Neural cell (in vitro differentiated cells): ENCODE results near the gene ADRB1. TPM values are rescaled to one million over a fixed set of nuclear protein-coding genes. Genes with fewer than 3 reads are reported as not detected.

Source experiments
- H2AFZ ChIP-seq: fragments of 200-600, 300-800 bp; sonication (generic), shearing (Covaris generic); 2 replicates; pipeline ENCODE4 v1.6.0; 2014; ENCODE audit warnings: low read depth, mild to moderate bottlenecking, antibody characterized with exemption, low read length, moderate library complexity
- H3F3A ChIP-seq: fragments of 200-600 bp; shearing (Covaris generic); 2 replicates; pipeline ENCODE4 v1.6.1; 2016; ENCODE audit warnings: mild to moderate bottlenecking, moderate library complexity, mixed read lengths, antibody characterized with exemption, low read length; ENCODE audit not compliant: insufficient read depth, poor library complexity, severe bottlenecking
- H3K27ac ChIP-seq: fragments of 200-600, 300-800 bp; sonication (generic), shearing (Covaris generic); 2 replicates; pipeline ENCODE4 v1.5.1; 2014; ENCODE audit warnings: mild to moderate bottlenecking, low read length, moderate library complexity
- H3K27me3 ChIP-seq: fragments of 300-800, 200-600 bp; sonication (generic), shearing (Covaris generic); 2 replicates; pipeline ENCODE4 v1.6.0; 2014; ENCODE audit warnings: mild to moderate bottlenecking, low read depth, low read length, moderate library complexity; ENCODE audit not compliant: insufficient read depth
- H3K36me3 ChIP-seq: fragments of 300-800, 200-600 bp; sonication (generic), shearing (Covaris generic); 2 replicates; pipeline ENCODE4 v1.5.1; 2014; ENCODE audit warnings: mild to moderate bottlenecking, antibody characterized with exemption, low read length, moderate library complexity; ENCODE audit not compliant: insufficient read depth
- H3K4me2 ChIP-seq: fragments of 300-800, 200-600 bp; sonication (generic), shearing (Covaris generic); 2 replicates; pipeline ENCODE4 v1.6.0; 2014; ENCODE audit warnings: mild to moderate bottlenecking, low read length
- H3K4me3 ChIP-seq: fragments of 300-800, 200-600 bp; sonication (generic), shearing (Covaris generic); 2 replicates; pipeline ENCODE4 v1.5.1; 2014; ENCODE audit warnings: mild to moderate bottlenecking, low read length, moderate library complexity
- H3K79me2 ChIP-seq: fragments of 200-600 bp; shearing (Covaris generic); replicated peaks from 2 replicates; pipeline ENCODE4 v1.6.0; 2014; ENCODE audit warnings: mild to moderate bottlenecking, low read length, moderate library complexity; ENCODE audit not compliant: insufficient read depth
- H3K9ac ChIP-seq: fragments of 300-800, 200-600 bp; sonication (generic), shearing (Covaris generic); 2 replicates; pipeline ENCODE4 v1.6.1; 2016; ENCODE audit warnings: mild to moderate bottlenecking, low read length, mixed read lengths
- H3K9me2 ChIP-seq: fragments of 200-600 bp; shearing (Covaris generic); 2 replicates; pipeline ENCODE4 v1.6.1; 2016; ENCODE audit warnings: mild to moderate bottlenecking, low read length, mixed read lengths; ENCODE audit not compliant: insufficient read depth
- H3K9me3 ChIP-seq: fragments of 200-600, 300-800 bp; sonication (generic), shearing (Covaris generic); 2 replicates; pipeline ENCODE4 v1.6.1; 2016; ENCODE audit warnings: mild to moderate bottlenecking, mixed run types, low read length, moderate library complexity, mixed read lengths
- H4K20me1 ChIP-seq: fragments of 200-600 bp; shearing (Covaris generic); 2 replicates; pipeline ENCODE4 v1.6.1; 2016; ENCODE audit warnings: mild to moderate bottlenecking, mixed run types; ENCODE audit not compliant: insufficient read depth
- EP300 ChIP-seq: fragments of 450-650 bp; conservative IDR thresholded peaks from 2 replicates; pipeline ENCODE4 v1.6.1; 2014; ENCODE audit warnings: antibody characterized with exemption, mild to moderate bottlenecking, moderate library complexity; ENCODE audit not compliant: poor library complexity, severe bottlenecking
- EZH2 ChIP-seq: fragments of 200-600, 300-800 bp; shearing (Covaris generic), sonication (generic); IDR thresholded peaks from 2 replicates; pipeline ENCODE4 v1.6.1; 2014; ENCODE audit warnings: antibody characterized with exemption, low read length, borderline replicate concordance, mild to moderate bottlenecking; ENCODE audit not compliant: insufficient read depth, poor library complexity, severe bottlenecking
- MXI1 ChIP-seq: fragments of 450-650 bp; conservative IDR thresholded peaks from 2 replicates; pipeline ENCODE4 v1.6.1; 2014; ENCODE audit warnings: antibody characterized with exemption, mild to moderate bottlenecking; ENCODE audit not compliant: poor library complexity, severe bottlenecking
- POLR2AphosphoS5 ChIP-seq: IDR thresholded peaks from 2 replicates; pipeline ENCODE4 v1.6.1; 2012
- RAD21 ChIP-seq: fragments of 450-650 bp; conservative IDR thresholded peaks from 2 replicates; pipeline ENCODE4 v1.6.1; 2014; ENCODE audit warnings: antibody characterized with exemption, mild to moderate bottlenecking, moderate library complexity
- SMC3 ChIP-seq: fragments of 450-650 bp; conservative IDR thresholded peaks from 2 replicates; pipeline ENCODE4 v1.6.1; 2014; ENCODE audit warnings: antibody characterized with exemption, mild to moderate bottlenecking, moderate library complexity; ENCODE audit not compliant: poor library complexity
- TAF1 ChIP-seq: IDR thresholded peaks from 2 replicates; pipeline ENCODE4 v1.6.1; 2012; ENCODE audit warnings: low read depth
- polyA plus RNA-seq: library from polyadenylated mRNA; depleted of rRNA; stranded (reverse); fragments of >200 nt; gene quantifications from 2 replicates; pipeline ENCODE4 v1.2.3, GENCODE V29; 2014
- TF ChIP-seq, protein P1 (sequence below): fragments of 450-650 bp; IDR thresholded peaks from 2 replicates; pipeline ENCODE4 v1.5.1; 2014; ENCODE audit warnings: antibody characterized with exemption, mild to moderate bottlenecking, moderate library complexity; ENCODE audit not compliant: poor library complexity, severe bottlenecking
- TF ChIP-seq, protein P2 (sequence below): IDR thresholded peaks from 2 replicates; pipeline ENCODE4 v1.6.1; 2012; ENCODE audit warnings: borderline replicate concordance

Gene ADRB1
- polyA plus RNA-seq, 1 donor from 2014 or later, result not detected

DNA sequence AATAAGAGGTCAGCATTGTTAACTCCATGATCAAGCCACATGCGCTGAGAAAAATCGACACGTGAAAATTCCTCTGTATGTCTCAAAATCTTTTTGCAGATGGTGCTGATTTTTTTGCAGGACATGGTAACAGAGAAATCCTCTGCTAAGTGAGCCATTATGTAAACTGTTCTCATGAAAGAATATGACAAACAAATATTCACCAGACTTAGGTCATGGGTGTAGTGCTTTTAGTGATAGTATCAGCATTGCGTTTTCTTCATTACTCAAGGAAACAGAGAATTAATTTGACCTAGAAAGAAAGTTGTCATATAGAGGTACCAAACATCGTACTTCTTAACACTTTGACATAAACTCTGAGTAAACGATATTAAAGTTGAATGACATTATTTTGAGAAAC lies 34.7 kb downstream of the ADRB1 start:
- H3K27me3 ChIP-seq, result no peaks in the 10 kb centered on the region
- H3K27ac ChIP-seq, result no peak overlapping the region
- H3K9me3 ChIP-seq, result no peaks in the 10 kb centered on the region
- no peak overlapping the region for H3K4me2 ChIP-seq
- H3K79me2 ChIP-seq, result no peaks in the 10 kb centered on the region
- H3K36me3 ChIP-seq, result no peaks in the 10 kb centered on the region
- H3F3A ChIP-seq, result no peaks in the 10 kb centered on the region
- no peaks in the 10 kb centered on the region for H4K20me1 ChIP-seq
- no peaks in the 10 kb centered on the region for H3K9me2 ChIP-seq
- H3K4me3 ChIP-seq, result no peak overlapping the region
- H2AFZ ChIP-seq, result no peak overlapping the region
- H3K9ac ChIP-seq, result no peak overlapping the region
- TF ChIP-seq MXI1 (no peak), RAD21 (no peak), EP300 (no peak), TAF1 (no peak), SMC3 (no peak), POLR2AphosphoS5 (no peak), EZH2 (no peak)
- TF ChIP-seq, protein P1, sequence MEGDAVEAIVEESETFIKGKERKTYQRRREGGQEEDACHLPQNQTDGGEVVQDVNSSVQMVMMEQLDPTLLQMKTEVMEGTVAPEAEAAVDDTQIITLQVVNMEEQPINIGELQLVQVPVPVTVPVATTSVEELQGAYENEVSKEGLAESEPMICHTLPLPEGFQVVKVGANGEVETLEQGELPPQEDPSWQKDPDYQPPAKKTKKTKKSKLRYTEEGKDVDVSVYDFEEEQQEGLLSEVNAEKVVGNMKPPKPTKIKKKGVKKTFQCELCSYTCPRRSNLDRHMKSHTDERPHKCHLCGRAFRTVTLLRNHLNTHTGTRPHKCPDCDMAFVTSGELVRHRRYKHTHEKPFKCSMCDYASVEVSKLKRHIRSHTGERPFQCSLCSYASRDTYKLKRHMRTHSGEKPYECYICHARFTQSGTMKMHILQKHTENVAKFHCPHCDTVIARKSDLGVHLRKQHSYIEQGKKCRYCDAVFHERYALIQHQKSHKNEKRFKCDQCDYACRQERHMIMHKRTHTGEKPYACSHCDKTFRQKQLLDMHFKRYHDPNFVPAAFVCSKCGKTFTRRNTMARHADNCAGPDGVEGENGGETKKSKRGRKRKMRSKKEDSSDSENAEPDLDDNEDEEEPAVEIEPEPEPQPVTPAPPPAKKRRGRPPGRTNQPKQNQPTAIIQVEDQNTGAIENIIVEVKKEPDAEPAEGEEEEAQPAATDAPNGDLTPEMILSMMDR, result no peak
- TF ChIP-seq, protein P2, sequence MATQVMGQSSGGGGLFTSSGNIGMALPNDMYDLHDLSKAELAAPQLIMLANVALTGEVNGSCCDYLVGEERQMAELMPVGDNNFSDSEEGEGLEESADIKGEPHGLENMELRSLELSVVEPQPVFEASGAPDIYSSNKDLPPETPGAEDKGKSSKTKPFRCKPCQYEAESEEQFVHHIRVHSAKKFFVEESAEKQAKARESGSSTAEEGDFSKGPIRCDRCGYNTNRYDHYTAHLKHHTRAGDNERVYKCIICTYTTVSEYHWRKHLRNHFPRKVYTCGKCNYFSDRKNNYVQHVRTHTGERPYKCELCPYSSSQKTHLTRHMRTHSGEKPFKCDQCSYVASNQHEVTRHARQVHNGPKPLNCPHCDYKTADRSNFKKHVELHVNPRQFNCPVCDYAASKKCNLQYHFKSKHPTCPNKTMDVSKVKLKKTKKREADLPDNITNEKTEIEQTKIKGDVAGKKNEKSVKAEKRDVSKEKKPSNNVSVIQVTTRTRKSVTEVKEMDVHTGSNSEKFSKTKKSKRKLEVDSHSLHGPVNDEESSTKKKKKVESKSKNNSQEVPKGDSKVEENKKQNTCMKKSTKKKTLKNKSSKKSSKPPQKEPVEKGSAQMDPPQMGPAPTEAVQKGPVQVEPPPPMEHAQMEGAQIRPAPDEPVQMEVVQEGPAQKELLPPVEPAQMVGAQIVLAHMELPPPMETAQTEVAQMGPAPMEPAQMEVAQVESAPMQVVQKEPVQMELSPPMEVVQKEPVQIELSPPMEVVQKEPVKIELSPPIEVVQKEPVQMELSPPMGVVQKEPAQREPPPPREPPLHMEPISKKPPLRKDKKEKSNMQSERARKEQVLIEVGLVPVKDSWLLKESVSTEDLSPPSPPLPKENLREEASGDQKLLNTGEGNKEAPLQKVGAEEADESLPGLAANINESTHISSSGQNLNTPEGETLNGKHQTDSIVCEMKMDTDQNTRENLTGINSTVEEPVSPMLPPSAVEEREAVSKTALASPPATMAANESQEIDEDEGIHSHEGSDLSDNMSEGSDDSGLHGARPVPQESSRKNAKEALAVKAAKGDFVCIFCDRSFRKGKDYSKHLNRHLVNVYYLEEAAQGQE, result no peak

DNA sequence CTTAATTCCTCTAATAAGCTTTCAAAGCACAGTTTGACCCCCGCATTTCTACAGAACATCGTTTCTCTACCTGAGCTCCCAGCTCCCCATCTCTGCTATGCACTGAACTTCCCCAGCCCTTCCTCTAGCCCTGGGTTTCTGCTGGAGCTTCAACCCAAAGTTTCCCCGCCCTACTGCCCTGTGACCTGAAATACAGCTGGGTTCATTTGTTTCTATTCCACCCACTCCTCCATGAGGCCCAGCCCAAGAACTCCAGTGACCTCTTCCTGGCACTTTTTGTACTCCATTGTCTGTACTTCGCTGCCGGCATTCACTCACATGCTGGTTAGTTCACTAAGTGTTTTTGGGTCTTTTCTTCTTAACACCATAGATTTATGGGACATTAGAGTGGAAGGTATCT lies 35.8 kb downstream of the ADRB1 start:
- H4K20me1 ChIP-seq, result no peaks in the 10 kb centered on the region
- no peaks in the 10 kb centered on the region for H3K27me3 ChIP-seq
- no peak overlapping the region for H3K4me3 ChIP-seq
- no peak overlapping the region for H3K27ac ChIP-seq
- H3K36me3 ChIP-seq, result no peaks in the 10 kb centered on the region
- H3K4me2 ChIP-seq, result no peak overlapping the region
- H2AFZ ChIP-seq, result no peak overlapping the region
- H3K9me3 ChIP-seq, result no peaks in the 10 kb centered on the region
- no peaks in the 10 kb centered on the region for H3F3A ChIP-seq
- no peak for TF ChIP-seq TAF1
- TF ChIP-seq RAD21, result no peak
- no peak for TF ChIP-seq EZH2
- TF ChIP-seq MXI1, result no peak
- TF ChIP-seq POLR2AphosphoS5, result no peak
- TF ChIP-seq, protein P1, result no peak
- TF ChIP-seq, protein P2, result no peak
- no peak for TF ChIP-seq EP300
- no peak for TF ChIP-seq SMC3
- no peaks in the 10 kb centered on the region for H3K79me2 ChIP-seq
- no peak overlapping the region for H3K9ac ChIP-seq
- no peaks in the 10 kb centered on the region for H3K9me2 ChIP-seq
